Stimulated activated CD8-positive, alpha-beta memory T cell treated with anti-CD3 and anti-CD28 coated beads, Interleukin-12 subunit alpha, Interleukin-12 subunit beta, amount 100 ng/mL, for 24 hours (primary cell): ENCODE results near the gene BDKRB2.

Experiments used
- DNase-seq: peaks from one replicate; pipeline ENCODE4 v3.0.0-alpha.2; 2020; ENCODE audit errors: extremely low read depth

Gene BDKRB2

DNA sequence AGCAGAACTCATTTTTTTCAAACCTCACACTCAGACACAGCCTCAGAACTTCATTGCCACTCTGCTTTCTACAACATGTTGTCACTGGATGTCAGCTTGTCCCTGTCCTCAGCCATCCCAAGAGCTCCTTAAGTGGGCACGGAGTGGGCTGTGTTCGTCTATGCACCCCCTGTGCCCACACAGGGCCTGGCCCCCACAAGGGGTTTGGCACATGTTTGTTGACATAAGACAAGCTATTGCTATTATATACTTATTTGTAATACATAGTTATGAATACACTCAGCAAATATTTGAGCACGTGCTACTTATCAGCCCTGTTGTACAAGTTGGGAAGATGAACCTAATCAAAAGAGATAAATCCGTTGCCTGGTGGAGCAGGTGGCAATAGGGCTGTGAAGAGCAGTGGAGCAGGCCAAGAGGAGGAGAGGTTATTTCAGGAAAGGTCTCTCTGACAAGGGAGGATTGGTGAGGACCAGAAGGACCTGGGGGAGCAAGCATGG, 47.1 kb downstream of the BDKRB2 start:
- no peak for DNase-seq

- no peak for DNase-seq
Observed at GRCh38 chr14:96252323-96252998, 47.8 kb downstream of the BDKRB2 start.

DNA sequence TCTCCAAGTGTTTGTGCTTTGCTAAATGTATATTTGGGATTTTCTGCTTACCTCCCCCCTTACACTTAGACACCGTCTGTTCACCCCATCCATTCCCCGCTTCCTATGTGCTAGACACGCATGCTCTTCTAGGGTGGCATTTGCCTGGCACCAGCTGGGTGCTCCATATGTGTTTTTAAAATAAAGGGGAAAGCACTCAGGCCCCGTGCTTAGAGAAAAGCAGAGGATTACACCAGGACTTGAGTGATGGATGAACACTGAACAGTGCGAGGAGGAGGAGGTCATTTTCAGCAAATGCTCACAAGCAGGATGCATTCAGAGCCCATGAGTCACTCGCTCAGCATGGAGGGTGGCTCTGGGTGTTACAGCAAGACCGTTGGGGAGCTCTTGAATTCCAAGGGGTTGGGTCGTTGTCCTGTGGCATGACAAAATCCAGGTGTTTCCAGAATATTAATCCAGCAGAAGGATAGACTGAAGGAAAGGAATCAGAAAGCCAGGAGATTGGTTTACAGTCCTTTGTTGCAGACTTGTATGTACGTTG, 48.4 kb downstream of the BDKRB2 start:
- DNase-seq: no peak

GRCh38 chr14:96254687-96255086, 50.0 kb downstream of the BDKRB2 start:
- no peak for DNase-seq

DNA sequence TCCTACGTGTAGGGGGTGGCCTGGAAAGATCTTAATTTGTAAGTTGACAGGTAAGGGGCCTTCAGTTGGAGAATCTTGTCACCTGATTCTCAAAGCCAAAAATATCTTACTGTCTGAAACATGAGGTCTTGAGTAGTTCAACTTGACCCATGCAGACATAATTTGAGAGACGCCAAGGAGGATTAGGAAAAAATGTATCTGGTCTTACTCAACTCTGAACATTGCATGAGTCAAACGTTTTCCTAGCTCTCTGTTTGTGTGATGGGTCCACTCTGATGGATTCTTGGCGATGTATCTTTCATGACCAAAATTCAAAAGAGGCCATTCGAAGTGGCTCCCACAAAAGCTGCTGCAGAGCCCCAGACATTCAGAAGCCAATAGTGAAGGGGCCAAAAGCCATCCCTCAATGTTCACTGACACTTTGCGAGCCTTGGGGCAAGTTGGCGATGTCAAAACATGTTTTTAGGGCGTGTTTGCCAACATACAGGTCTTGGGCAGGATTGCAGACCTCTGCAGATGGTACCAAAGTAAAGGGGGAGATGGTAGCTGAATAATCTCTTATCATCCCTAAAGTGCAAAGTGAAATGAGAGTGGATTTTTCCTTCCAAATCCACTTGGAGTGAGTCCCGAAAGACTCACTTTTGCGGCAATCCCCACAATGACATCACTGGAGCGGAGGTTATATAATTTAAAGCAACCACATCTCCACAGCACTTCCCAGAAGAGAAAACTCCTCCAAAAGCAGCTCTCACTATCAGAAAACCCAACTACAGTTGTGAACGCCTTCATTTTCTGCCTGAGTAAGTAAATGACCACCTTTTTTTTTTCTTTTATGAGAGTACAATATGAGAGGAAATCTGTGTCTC, 51.1 kb downstream of the BDKRB2 start, which contains the start of gene BDKRB1:
TSS of gene BDKRB1 (plus strand) at position 710 of the 866 bp plus-strand sequence. CDS start 7,473 bp downstream, outside the sequence.
- DNase-seq: no peak

- no peak for DNase-seq
Observed at GRCh38 chr14:96256407-96256806, 51.8 kb downstream of the BDKRB2 start.

- DNase-seq: no peak
Observed at GRCh38 chr14:96257056-96257455, 52.4 kb downstream of the BDKRB2 start.

DNA sequence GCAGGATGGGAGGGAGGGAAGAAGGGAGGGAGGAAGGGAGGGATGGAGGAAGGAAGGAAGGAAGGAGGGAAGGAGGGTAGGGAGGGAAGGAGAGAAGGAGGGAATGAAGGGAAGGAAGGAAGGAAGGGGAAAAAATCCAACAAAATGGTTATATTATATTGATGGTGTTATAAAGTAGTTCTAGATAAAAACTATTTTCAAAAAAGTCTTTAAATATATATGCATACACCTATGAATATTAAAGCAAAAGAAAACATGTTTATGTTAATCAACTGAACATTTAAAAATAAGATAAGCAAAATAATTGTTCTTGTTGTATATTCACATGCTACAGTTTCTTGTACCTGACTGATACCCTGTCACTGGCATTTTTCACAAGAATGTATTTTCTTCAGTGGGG, 53.3 kb downstream of the BDKRB2 start:
- no peak for DNase-seq

DNA sequence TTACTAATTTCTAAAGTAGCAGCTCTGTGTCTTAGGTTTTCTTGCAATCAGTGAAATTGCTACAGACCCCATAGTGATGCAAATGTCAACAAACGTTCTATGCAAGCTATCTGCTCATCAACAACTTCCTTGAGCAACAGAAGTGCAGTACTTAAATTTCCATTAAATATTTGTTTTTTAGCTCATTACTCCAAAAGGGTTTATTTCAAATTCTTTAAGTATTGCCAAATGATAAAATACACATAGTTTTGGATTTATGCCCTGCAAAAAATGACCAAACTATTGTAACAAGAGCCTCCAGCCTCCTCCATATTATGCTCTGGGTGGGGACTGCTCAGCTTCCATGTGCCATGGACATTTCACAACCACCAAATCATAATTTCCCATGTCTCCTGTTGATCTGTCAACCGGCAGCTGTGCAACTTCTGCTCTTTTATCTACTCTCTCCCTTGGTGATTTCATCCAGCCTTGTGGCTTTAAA, 55.7 kb downstream of the BDKRB2 start:
- no peak for DNase-seq

- no peak for DNase-seq
Observed at GRCh38 chr14:96261053-96261452, 56.4 kb downstream of the BDKRB2 start.

- DNase-seq: no peak
Observed at GRCh38 chr14:96261772-96262655, 57.4 kb downstream of the BDKRB2 start.

GRCh38 chr14:96263347-96264199, 58.9 kb downstream of the BDKRB2 start:
- DNase-seq: no peak

DNA sequence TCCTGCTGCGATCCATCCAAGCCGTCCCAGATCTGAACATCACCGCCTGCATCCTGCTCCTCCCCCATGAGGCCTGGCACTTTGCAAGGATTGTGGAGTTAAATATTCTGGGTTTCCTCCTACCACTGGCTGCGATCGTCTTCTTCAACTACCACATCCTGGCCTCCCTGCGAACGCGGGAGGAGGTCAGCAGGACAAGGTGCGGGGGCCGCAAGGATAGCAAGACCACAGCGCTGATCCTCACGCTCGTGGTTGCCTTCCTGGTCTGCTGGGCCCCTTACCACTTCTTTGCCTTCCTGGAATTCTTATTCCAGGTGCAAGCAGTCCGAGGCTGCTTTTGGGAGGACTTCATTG, 59.5 kb downstream of the BDKRB2 start:
- DNase-seq: no peak

DNA sequence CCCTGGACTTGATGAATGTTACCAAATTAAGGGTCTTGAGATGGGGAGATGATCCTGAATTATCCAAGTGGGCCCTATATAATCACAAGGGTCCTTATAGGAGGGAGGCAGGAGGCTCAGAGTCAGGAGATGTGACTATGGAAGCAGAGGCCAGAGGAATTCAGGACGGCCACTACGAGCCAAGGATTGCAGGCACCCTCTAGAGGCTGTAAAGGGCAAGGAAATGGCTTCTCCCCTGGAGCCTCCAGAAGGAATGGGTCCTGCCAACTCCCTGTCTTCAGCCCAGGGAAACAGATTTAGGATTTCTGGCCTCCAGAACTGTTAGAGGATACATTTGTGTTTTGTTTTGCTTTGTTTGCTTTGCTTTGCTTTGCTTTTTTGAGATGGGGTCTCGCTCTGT, 60.2 kb downstream of the BDKRB2 start:
- no peak for DNase-seq

DNA sequence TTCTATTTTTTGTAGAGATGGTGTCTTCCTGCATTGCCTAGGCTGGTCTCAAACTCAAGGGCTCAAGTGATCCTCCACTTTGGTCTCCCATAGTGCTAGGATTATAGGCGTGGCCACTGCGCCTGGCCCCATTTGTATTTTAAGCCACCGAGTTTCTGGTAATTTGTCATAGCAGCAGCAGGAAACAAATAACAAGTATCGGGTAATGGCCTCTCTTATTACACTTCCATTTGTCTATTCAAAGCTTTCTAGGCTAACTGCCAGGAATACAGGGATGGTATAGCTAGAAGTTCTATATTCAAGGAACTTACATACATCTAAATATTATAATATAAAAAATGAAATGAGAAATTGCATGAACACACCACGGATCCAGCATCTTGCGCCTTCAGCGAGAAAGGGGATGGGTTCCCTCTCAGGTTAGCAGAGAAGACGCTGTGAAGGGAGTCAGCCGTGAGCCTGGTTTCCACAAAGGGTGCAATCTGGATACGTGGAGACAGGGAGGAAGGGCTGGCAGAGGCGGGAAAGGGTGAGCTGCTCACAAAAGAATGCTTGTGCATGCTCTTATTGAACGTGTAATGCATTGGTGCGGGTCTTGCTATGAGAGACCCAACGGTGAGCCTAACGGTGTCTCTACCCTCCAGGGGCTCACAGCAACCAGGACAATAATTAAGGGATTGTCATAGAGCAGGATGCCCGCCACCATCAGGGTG, 60.9 kb downstream of the BDKRB2 start:
- DNase-seq: no peak

DNA sequence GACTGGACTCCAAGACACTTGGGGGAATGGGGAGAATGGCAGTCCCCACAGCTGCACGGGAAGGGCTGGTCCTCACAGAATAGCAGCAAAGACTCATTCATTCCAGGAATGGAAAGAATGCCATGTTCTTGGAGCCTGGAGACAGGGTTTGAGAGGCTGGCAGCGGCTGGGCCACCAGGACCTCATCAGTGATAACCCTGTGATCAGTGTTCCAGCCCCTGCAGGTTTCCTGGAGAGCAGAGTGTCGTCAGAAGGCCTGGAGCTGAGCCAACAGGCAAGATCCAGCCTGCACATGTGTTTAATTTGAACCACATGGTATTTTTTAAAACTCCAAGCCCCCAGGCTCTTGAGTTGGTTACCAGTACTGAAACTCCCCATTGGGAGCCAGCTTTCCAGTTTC, 62.7 kb downstream of the BDKRB2 start:
- DNase-seq: no peak

GRCh38 chr14:96267916-96268315, 63.3 kb downstream of the BDKRB2 start:
- DNase-seq: no peak

DNA sequence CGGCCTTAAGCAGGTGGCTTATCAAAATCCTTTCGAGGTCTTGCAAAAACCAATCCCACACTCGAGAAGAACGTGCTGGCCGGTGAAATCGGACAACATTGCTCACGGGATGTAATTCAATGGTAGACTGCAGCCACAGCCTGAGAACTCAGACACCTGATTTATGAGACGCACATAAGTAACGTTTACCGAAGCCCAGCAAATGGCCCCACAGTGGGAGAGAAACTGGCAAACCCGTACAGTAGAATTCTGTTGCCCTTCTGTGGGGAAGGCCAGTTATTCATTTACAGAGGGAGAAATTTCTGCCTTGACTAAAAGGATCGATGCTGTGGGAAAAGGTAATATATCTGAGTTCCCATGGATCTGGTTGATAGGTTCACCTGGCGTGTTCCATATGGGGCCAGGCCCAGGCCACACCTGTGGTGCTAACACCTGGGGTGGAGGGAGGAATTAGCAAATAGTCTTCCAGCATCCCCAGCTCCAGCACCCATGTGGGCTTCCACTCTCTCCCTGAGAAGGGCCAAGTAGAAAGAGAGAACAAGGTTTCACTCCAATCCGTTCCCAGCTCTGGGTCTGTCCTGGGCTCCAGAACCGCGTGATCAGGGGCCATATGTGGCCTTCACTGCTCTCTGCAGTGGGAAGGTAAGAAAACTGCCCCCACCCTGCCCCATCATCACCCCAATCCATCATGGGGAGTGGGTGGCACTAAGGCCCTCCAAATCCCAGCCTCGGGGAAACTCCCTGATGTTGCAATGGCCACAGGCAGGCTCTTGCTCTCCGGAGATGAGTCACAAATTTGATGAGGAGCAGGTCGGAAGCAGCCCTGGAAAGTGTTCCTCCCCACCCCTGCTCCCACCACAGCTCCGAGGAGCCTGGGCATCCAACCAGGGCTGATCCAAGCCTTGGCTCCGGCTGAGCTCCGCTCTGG, 64.1 kb downstream of the BDKRB2 start:
- DNase-seq: no peak

GRCh38 chr14:96269359-96269710, 64.7 kb downstream of the BDKRB2 start:
- DNase-seq: no peak
